ENCODE data around the gene FOXQ1.
"Not testable (repeated sequence)": the region's sequence is repeated elsewhere in the genome, so short reads cannot be mapped to it uniquely, and the experiment has no call there.

FOXQ1 gene

GRCh38 chr6:1349655-1350054 lies 37.8 kb downstream of the FOXQ1 start:
- peaks cover 37% of the 10 kb centered on the region for H3K9me3 Mint-ChIP-seq
- H3K4me3 Mint-ChIP-seq, result no peak overlapping the region
- peaks cover 9% of the 10 kb centered on the region for H3K36me3 Mint-ChIP-seq (ENCODE audit: low read depth)
- no peaks in the 10 kb centered on the region for H3K4me1 Mint-ChIP-seq (ENCODE audit: low read depth)
- H3K27me3 Mint-ChIP-seq, result peaks cover 83% of the 10 kb centered on the region
- no peak overlapping the region for H3K27ac Mint-ChIP-seq

- H3K27ac Mint-ChIP-seq, result no peak overlapping the region
- no peaks in the 10 kb centered on the region for H3K4me1 Mint-ChIP-seq (ENCODE audit: low read depth)
- H3K27me3 Mint-ChIP-seq, result peaks cover 79% of the 10 kb centered on the region
- H3K4me3 Mint-ChIP-seq, result no peak overlapping the region
- peaks cover 30% of the 10 kb centered on the region for H3K9me3 Mint-ChIP-seq
- H3K36me3 Mint-ChIP-seq (ENCODE audit: low read depth), result peaks cover 8% of the 10 kb centered on the region
Observed at GRCh38 chr6:1351381-1352008, 39.6 kb downstream of the FOXQ1 start.

- Mint-ChIP-seq H3K9me3 (peaks cover 25% of the 10 kb centered on the region), H3K27me3 (peaks cover 60% of the 10 kb centered on the region)
- H3K27ac Mint-ChIP-seq; H3K4me1 Mint-ChIP-seq (ENCODE audit: low read depth); H3K36me3 Mint-ChIP-seq (ENCODE audit: low read depth); H3K4me3 Mint-ChIP-seq: not testable (repeated sequence)
Observed at GRCh38 chr6:1355068-1355467, 43.2 kb downstream of the FOXQ1 start.

- H3K9me3 Mint-ChIP-seq, result not testable (repeated sequence)
- H3K27me3 Mint-ChIP-seq, result peaks cover 52% of the 10 kb centered on the region
Observed at GRCh38 chr6:1361717-1362116, 49.8 kb downstream of the FOXQ1 start.

GRCh38 chr6:1362643-1363042 lies 50.7 kb downstream of the FOXQ1 start:
- Mint-ChIP-seq H3K9me3 (no peaks in the 10 kb centered on the region), H3K27me3 (peaks cover 55% of the 10 kb centered on the region), H3K36me3 (ENCODE audit: low read depth) (no peaks in the 10 kb centered on the region), H3K4me3 (no peak overlapping the region), H3K4me1 (ENCODE audit: low read depth) (no peaks in the 10 kb centered on the region), H3K27ac (no peak overlapping the region)

More at GRCh38 chr6:1361717-1362116, 49.8 kb downstream of the FOXQ1 start:
- not testable (repeated sequence) for H3K4me3 Mint-ChIP-seq; H3K4me1 Mint-ChIP-seq (ENCODE audit: low read depth); H3K27ac Mint-ChIP-seq; H3K36me3 Mint-ChIP-seq (ENCODE audit: low read depth)

GRCh38 chr6:1363298-1363697 lies 51.4 kb downstream of the FOXQ1 start:
- Mint-ChIP-seq H3K36me3 (ENCODE audit: low read depth) (no peaks in the 10 kb centered on the region), H3K27me3 (peaks cover 62% of the 10 kb centered on the region), H3K4me3 (no peak overlapping the region), H3K9me3 (no peaks in the 10 kb centered on the region), H3K4me1 (ENCODE audit: low read depth) (no peaks in the 10 kb centered on the region), H3K27ac (no peak overlapping the region)

- no peaks in the 10 kb centered on the region for H3K9me3 Mint-ChIP-seq
- H3K4me3 Mint-ChIP-seq, result no peak overlapping the region
- no peaks in the 10 kb centered on the region for H3K4me1 Mint-ChIP-seq (ENCODE audit: low read depth)
- H3K27ac Mint-ChIP-seq, result no peak overlapping the region
- peaks cover 65% of the 10 kb centered on the region for H3K27me3 Mint-ChIP-seq
- H3K36me3 Mint-ChIP-seq (ENCODE audit: low read depth), result no peaks in the 10 kb centered on the region
Observed at GRCh38 chr6:1363729-1364572, 52.1 kb downstream of the FOXQ1 start.

Measured in stimulated activated naive CD8-positive, alpha-beta T cell treated with anti-CD3 and anti-CD28 coated beads, Interleukin-15, Interleukin-2, amounts not matched to agents 100 ng/mL and 50 ng/mL, for 24 hours (primary cell).